Mucosa of stomach (tissue), 1 donor: Measurements from ENCODE around the gene HSPB8.
"Not testable (repeated sequence)": the region's sequence is repeated elsewhere in the genome, so short reads cannot be mapped to it uniquely, and the experiment has no call there.

Experiments
- H3K27me3 ChIP-seq: one replicate; pipeline ENCODE4 v1.7.0; 2013; ENCODE audit warnings: mild to moderate bottlenecking, low read length; ENCODE audit not compliant: control insufficient read depth, insufficient read depth
- H3K36me3 ChIP-seq: one replicate; pipeline ENCODE4 v1.7.0; 2013; ENCODE audit warnings: low read length; ENCODE audit not compliant: control insufficient read depth, insufficient read depth
- H3K4me1 ChIP-seq: one replicate; pipeline ENCODE4 v1.7.0; 2013; ENCODE audit warnings: mild to moderate bottlenecking, low read length; ENCODE audit not compliant: control insufficient read depth, insufficient read depth
- H3K4me3 ChIP-seq: one replicate; pipeline ENCODE4 v1.7.0; 2013; ENCODE audit warnings: low read length
- H3K9ac ChIP-seq: one replicate; pipeline ENCODE4 v1.7.0; 2013; ENCODE audit warnings: mild to moderate bottlenecking, low read length, moderate library complexity
- H3K9me3 ChIP-seq: one replicate; pipeline ENCODE4 v1.7.0; 2013; ENCODE audit warnings: mild to moderate bottlenecking, low read length, moderate library complexity; ENCODE audit not compliant: control insufficient read depth
- donor health status: Pancreatic carcinoma.

The HSPB8 gene

DNA sequence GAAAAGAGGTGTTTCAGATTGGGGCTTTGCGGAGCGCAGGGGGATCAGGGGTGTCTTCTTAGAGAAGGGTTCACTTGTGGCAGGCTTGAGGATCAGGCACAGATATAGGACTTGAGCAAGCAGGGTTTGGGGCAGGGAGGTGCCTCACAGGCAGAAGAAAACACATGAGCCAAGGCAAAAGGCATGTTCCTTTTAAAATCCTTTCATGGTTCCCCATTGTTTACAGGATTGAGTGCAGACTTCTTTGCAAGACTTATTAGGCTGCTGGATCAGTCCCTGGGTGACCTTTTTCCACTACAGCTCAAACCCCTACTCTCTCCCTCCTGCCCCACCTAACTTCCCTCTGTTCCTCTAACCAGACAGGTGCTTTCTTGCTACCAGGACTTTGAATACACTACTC is 19.7 kb downstream of the HSPB8 start:
- H3K36me3 ChIP-seq: no peaks in the 10 kb centered on the region
- H3K9ac ChIP-seq: no peak overlapping the region
- H3K4me3 ChIP-seq: no peak overlapping the region
- no peaks in the 10 kb centered on the region for H3K4me1 ChIP-seq
- H3K27me3 ChIP-seq: no peaks in the 10 kb centered on the region
- no peaks in the 10 kb centered on the region for H3K9me3 ChIP-seq

- Histone ChIP-seq H3K36me3 (no peaks in the 10 kb centered on the region), H3K4me1 (no peaks in the 10 kb centered on the region), H3K4me3 (no peak overlapping the region), H3K9ac (no peak overlapping the region), H3K27me3 (no peaks in the 10 kb centered on the region), H3K9me3 (no peaks in the 10 kb centered on the region)
Observed at GRCh38 chr12:119200601-119201000, 21.9 kb downstream of the HSPB8 start.

- Histone ChIP-seq H3K4me1 (no peaks in the 10 kb centered on the region), H3K4me3 (no peak overlapping the region), H3K36me3 (no peaks in the 10 kb centered on the region), H3K9me3 (no peaks in the 10 kb centered on the region), H3K9ac (no peak overlapping the region), H3K27me3 (no peaks in the 10 kb centered on the region)
Observed at GRCh38 chr12:119201789-119202543, 23.2 kb downstream of the HSPB8 start.

DNA sequence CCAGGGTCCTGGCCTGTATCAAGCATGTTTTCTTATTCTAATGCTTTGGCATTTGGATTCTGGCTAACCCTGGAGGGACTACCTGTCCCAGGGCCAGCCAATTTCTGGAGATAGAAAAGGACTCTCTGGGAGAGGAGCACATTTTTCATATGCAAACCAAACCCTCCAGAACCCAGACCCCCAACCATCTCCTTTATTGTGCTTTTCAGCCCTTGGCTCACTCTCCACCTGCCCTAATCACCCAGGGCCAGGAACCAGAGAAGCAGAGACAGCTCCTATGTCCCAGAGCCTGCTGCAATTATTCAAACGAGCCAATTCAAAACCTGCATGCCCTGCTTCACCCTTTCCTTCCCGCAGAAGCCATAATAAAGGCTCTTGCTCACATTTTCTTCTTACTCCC is 23.8 kb downstream of the HSPB8 start:
- H3K9me3 ChIP-seq: no peaks in the 10 kb centered on the region
- no peak overlapping the region for H3K4me3 ChIP-seq
- no peaks in the 10 kb centered on the region for H3K27me3 ChIP-seq
- no peaks in the 10 kb centered on the region for H3K36me3 ChIP-seq
- H3K9ac ChIP-seq: no peak overlapping the region
- no peaks in the 10 kb centered on the region for H3K4me1 ChIP-seq

DNA sequence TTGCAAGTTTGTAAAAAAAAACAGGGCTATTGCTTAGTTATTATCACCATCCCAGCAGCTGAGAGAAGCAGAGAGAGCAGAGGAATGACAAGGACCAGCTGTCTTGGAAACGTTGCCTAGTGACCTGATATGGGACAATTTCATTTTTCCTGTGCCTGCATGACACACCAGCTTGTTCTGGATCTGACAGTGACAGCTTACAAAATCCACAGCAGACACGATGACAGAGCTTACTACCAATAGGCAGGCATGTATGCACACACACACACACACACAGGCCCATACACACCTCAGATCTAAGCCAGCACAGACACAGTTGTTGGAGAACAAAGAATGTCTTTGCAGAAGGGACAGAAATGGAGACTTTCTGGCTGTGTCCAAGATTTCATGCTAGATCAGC is 25.4 kb downstream of the HSPB8 start:
- no peak overlapping the region for H3K4me3 ChIP-seq
- no peaks in the 10 kb centered on the region for H3K4me1 ChIP-seq
- no peaks in the 10 kb centered on the region for H3K9me3 ChIP-seq
- no peak overlapping the region for H3K9ac ChIP-seq
- no peaks in the 10 kb centered on the region for H3K27me3 ChIP-seq
- H3K36me3 ChIP-seq: no peaks in the 10 kb centered on the region

DNA sequence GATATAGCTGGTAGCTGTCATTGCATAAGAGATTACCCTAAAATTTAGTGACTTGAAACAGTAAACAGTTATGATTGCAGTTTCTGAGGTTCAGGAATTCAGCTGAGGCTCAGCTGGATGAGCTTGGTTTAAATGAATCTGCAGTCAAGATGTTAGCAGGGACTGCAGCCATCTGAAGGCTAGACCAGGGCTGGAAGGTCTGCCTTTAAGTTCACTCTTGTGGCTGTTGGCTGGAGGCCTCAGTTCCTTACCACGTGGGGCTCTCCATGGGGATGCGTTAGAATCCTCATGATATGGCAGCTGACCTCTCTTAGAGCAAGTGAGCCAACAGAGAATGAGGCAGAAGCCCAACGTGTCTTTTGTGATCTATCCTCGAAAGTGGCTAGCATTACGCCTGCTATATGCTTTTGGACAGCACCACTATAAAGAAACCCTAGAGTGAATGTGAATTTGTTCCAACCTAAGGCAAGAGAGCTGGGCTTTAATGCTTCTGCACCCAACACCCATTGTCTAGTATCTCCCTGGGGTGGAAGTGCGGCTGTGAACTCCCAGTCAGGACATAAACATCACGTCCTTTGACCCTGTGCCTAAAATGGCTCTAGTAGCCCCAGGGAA is 26.0 kb downstream of the HSPB8 start:
- H3K9me3 ChIP-seq: no peaks in the 10 kb centered on the region
- no peaks in the 10 kb centered on the region for H3K27me3 ChIP-seq
- no peak overlapping the region for H3K9ac ChIP-seq
- no peaks in the 10 kb centered on the region for H3K36me3 ChIP-seq
- H3K4me1 ChIP-seq: no peaks in the 10 kb centered on the region
- no peak overlapping the region for H3K4me3 ChIP-seq

GRCh38 chr12:119206348-119207062 is 27.8 kb downstream of the HSPB8 start:
- Histone ChIP-seq H3K36me3 (no peaks in the 10 kb centered on the region), H3K27me3 (no peaks in the 10 kb centered on the region), H3K9ac (no peak overlapping the region), H3K9me3 (no peaks in the 10 kb centered on the region), H3K4me3 (no peak overlapping the region), H3K4me1 (no peaks in the 10 kb centered on the region)

- Histone ChIP-seq H3K9me3 (no peaks in the 10 kb centered on the region), H3K9ac (no peak overlapping the region), H3K4me1 (no peaks in the 10 kb centered on the region), H3K36me3 (no peaks in the 10 kb centered on the region), H3K4me3 (no peak overlapping the region), H3K27me3 (no peaks in the 10 kb centered on the region)
Observed at GRCh38 chr12:119207063-119207560, 28.4 kb downstream of the HSPB8 start.

DNA sequence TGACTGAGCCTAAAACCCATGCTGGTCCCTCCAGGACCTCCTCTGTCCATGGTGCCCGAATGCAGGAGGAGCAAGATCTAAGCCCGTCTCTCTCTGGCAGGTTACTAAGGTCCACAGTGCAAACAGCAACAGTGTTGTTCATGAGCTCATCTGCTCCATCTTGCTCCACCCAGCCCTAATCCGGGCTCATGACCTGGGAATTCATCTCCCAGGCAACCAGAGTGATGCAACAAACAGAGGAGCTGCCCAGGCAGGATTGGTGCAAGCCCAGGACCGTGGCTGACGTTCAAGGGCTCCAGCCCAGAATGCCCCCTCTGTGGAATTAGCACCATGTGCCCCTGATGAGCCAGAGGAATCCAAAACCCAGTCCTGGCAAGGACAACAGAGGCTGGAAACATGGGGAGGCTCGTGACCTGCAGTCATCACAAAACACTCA is 29.9 kb downstream of the HSPB8 start:
- Histone ChIP-seq H3K9ac (no peak overlapping the region), H3K9me3 (no peaks in the 10 kb centered on the region), H3K4me3 (no peak overlapping the region), H3K36me3 (no peaks in the 10 kb centered on the region), H3K4me1 (no peaks in the 10 kb centered on the region), H3K27me3 (no peaks in the 10 kb centered on the region)

GRCh38 chr12:119211884-119212283 is 33.2 kb downstream of the HSPB8 start:
- Histone ChIP-seq H3K4me1 (no peaks in the 10 kb centered on the region), H3K9me3 (no peaks in the 10 kb centered on the region), H3K9ac (no peak overlapping the region), H3K27me3 (no peaks in the 10 kb centered on the region), H3K4me3 (no peak overlapping the region), H3K36me3 (no peaks in the 10 kb centered on the region)

DNA sequence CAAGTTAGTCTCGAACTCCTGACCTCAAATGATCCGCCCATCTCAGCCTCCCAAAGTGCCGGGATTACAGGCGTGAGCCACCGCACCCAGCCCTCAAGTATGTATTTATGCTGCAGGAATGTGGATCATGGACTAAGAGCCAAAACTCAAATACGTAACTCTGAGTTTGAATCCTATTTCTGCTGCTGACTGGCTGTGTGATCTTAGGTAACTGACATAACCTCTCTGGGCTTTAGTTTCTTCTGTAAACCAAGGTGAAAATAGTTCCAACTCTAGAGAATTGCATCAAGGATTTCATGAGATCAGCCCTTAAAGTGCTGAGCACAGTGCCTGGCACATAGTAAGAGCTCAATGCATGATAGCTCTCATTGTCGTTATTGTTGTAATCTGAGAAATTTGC is 37.4 kb downstream of the HSPB8 start:
- H3K4me1 ChIP-seq: no peaks in the 10 kb centered on the region
- H3K9me3 ChIP-seq: no peaks in the 10 kb centered on the region
- no peak overlapping the region for H3K4me3 ChIP-seq
- H3K9ac ChIP-seq: no peak overlapping the region
- no peaks in the 10 kb centered on the region for H3K27me3 ChIP-seq
- no peaks in the 10 kb centered on the region for H3K36me3 ChIP-seq

DNA sequence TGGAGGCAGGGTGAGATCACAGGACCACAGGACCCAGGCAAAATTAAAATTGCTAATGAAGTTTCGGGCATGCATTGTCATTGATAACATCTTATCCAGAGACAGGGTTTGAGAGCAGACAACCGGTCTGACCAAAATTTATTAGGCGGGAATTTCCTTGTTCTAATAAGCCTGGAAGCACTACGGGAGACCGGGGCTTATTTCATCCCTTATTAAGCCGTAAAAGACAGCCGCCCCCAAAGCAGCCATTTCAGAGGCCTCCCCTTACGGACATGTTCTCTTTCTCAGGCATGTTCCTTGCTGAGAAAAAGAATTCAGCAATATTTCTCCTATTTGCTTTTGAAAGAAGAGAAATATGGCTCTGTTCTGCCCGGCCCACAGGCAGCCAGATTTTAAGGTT is 40.1 kb downstream of the HSPB8 start:
- not testable (repeated sequence) for H3K4me3 ChIP-seq, H3K27me3 ChIP-seq, H3K9me3 ChIP-seq, H3K4me1 ChIP-seq, H3K36me3 ChIP-seq, H3K9ac ChIP-seq
